LNCaP clone FGC (cell line): ENCODE measurements around the gene MGAT5.

ENCODE experiments used
- DNase-seq: peaks from one replicate; pipeline ENCODE4 v3.0.0-alpha.2; 2011; ENCODE audit warnings: low read depth
- H3K4me3 ChIP-seq: 2 replicates; pipeline ENCODE4 v1.5.1; 2011; ENCODE audit warnings: mild to moderate bottlenecking, low read depth, low read length, control low read depth
- CTCF ChIP-seq: IDR thresholded peaks from 2 replicates; pipeline ENCODE4 v1.5.1; 2012; ENCODE audit warnings: mild to moderate bottlenecking; ENCODE audit not compliant: control insufficient read depth, insufficient read depth; ENCODE audit errors: extremely low read depth

MGAT5 gene

GRCh38 chr2:134274121-134274520, 20.2 kb downstream of the MGAT5 start:
- no peak for TF ChIP-seq CTCF
- DNase-seq = no peak
- H3K4me3 ChIP-seq = no peak overlapping the region

GRCh38 chr2:134275058-134275862, 21.4 kb downstream of the MGAT5 start:
- no peak for DNase-seq
- TF ChIP-seq CTCF = no peak
- no peak overlapping the region for H3K4me3 ChIP-seq

- DNase-seq = no peak
Measured at GRCh38 chr2:134276381-134277172, 22.7 kb downstream of the MGAT5 start.

GRCh38 chr2:134277223-134277622, 23.4 kb downstream of the MGAT5 start:
- H3K4me3 ChIP-seq = no peak overlapping the region
- no peak for DNase-seq
- no peak for TF ChIP-seq CTCF

More at GRCh38 chr2:134276381-134277172, 22.7 kb downstream of the MGAT5 start:
- H3K4me3 ChIP-seq = no peak overlapping the region
- no peak for TF ChIP-seq CTCF

- no peak for DNase-seq
- no peak overlapping the region for H3K4me3 ChIP-seq
- no peak for TF ChIP-seq CTCF
Measured at GRCh38 chr2:134278553-134278952, 24.7 kb downstream of the MGAT5 start.

GRCh38 chr2:134279417-134279816, 25.5 kb downstream of the MGAT5 start:
- TF ChIP-seq CTCF = no peak

More at GRCh38 chr2:134279417-134279816, 25.5 kb downstream of the MGAT5 start:
- H3K4me3 ChIP-seq = no peak overlapping the region
- DNase-seq = no peak
